Pulmonary artery endothelial cell (primary cell): ENCODE measurements around the gene ACOT13. TPM values are rescaled to one million over a fixed set of nuclear protein-coding genes. Genes with fewer than 3 reads are reported as not detected.
"Not testable (repeated sequence)": the region's sequence is repeated elsewhere in the genome, so short reads cannot be mapped to it uniquely, and the experiment has no call there.

Experiments used
- DNase-seq: peaks from one replicate; pipeline ENCODE4 v3.0.0-alpha.2; 2011; ENCODE audit warnings: low read depth, low spot score
- total RNA-seq: library from RNA; depleted of rRNA; stranded (reverse); fragments of >200 nt; gene quantifications from 2 replicates; pipeline ENCODE4 v1.2.3, GENCODE V29; 2014

ACOT13 gene
- total RNA-seq, 1 donor from 2014 or later, result 7.9 TPM

DNA sequence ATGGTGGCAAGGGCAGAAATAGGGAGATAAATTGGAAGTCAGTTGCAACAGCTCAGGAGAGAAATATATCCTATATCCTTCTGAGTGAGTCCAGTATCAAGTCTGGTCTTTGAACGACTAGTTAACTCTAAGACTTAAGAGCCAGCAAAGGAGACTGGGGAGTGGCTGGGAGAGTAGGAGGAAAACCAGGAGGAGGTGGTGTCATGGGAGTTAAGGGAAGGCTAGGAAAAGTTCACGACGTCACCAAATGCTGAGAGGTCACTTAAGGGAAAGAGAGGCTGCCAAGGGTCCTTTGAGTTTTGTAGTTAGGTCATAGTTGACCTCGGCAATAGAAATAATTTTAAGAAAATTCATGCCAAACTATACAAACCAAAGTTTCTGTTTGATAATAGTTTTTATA lies 25.1 kb downstream of the ACOT13 start:
- DNase-seq, result no peak

DNA sequence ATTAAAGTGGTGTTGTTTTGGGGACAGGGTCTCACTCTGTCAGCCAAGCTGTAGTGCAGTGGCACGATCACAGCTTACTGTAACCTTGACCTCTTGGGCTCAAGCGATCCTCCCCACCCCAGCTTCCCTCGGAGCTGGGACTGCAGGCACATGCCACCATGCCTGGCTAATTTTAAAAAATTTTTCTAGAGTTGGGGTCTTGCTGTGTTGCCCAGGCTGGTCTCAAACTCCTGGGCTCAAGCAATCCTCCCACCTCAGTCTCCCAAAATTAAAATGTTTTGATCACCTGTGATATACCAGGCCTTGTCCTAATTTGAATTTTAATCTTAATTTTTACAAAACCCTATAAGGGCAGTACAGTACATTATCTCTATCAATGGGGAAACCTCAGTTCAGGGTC lies 25.5 kb downstream of the ACOT13 start:
- DNase-seq, result no peak

DNA sequence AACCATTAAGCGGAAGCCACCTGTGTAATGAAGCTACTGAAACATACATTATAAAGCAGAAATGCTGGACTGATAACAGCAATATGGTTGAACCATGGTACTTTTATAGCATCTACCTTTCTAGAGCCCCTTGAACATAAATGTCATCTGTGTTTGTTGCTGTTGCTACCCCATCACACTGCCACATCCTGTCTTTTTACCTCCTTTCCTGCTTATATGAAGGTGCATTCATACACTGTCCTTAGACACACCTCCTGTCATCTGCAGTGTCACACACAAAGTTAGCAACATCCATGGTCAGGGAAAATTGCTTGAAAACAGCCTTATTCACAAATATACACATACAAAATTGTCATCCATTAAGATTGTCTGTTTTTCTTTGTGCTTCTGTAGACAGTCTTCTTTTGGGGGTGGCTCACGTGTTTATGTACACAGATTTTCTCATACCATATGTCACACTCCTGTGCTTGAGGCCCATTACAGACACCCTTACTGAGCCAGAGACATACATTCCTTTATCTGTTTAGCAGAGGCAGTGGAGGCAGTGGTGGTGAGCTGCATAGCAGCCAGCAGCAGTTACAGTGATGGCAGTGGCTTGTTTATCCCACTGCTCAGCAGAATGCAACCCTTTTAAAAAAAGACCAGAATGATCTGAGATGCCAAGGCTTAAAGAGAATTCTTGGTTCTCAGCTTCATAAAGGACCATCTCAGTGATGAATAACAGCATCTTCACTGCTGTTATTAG lies 26.1 kb downstream of the ACOT13 start:
- DNase-seq, result no peak

- DNase-seq, result no peak
Measured at GRCh38 chr6:24694198-24694597, 27.3 kb downstream of the ACOT13 start.

- DNase-seq, result not testable (repeated sequence)
Measured at GRCh38 chr6:24695635-24696034, 28.8 kb downstream of the ACOT13 start.

DNA sequence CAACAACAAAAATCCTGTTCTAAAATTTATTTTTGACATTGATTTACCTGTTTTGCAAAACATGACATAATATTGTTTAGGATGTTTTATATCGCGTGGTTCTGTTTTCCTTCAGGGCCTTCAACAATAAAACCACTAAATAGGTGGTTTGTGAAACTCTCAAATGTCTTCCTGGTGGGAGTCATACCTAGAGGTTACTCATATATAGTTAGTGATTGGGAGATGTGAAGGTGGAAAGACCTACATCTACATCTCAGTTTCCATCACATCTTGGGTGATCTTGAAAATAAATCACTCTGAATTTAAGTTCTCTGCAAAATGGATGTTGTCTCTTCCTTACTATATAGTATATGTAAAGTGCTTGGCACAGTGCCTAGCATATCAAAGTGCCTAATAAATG lies 29.2 kb downstream of the ACOT13 start:
- no peak for DNase-seq

GRCh38 chr6:24699521-24700359 lies 32.9 kb downstream of the ACOT13 start:
- DNase-seq, result no peak

DNA sequence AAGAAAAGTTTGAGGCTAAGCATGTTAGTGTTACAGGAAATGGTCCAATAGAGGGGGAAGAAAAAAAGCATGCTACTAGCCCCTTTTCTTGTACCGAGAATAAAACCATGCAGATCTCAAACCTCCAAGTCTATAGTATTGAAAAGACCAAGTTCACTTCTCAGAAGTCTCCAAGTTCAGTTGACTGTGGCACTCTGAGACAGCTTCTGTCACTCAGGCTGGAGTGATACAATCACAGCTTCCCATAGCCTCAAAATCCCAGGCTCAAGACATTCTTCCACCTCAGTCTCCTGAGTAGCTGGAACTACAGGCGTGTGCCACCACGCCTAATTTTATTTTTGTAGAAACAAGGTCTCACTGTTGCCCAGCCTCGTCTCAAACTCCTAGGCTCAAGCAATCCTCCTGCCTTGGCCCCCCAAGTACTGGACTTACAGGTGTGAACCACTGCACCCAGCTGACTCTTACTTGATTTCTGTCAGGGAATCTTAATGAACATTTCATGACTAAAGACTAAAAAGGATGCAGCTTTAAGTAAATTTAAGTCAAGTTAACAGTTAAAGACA lies 35.9 kb downstream of the ACOT13 start:
- DNase-seq, result no peak

DNA sequence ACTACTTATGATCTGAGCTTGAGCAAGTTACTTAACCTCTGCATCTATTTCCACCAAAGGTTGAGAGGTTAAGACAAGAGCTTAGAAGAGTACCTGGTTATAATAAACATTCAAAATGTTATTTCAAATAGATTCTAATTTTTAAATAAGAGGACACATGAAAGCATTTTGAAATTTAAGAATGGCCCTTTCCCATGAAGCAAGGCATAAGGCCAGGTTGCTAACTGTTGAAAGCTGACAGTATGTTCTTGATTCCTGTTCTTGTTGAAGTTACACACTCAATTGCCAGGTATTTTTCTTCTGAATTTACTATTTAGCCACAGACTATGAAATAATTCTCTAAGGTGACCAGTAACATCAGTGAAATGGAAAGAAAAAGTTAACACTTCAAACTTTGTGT lies 37.6 kb downstream of the ACOT13 start:
- no peak for DNase-seq

- no peak for DNase-seq
Measured at GRCh38 chr6:24708612-24709011, 41.7 kb downstream of the ACOT13 start.

DNA sequence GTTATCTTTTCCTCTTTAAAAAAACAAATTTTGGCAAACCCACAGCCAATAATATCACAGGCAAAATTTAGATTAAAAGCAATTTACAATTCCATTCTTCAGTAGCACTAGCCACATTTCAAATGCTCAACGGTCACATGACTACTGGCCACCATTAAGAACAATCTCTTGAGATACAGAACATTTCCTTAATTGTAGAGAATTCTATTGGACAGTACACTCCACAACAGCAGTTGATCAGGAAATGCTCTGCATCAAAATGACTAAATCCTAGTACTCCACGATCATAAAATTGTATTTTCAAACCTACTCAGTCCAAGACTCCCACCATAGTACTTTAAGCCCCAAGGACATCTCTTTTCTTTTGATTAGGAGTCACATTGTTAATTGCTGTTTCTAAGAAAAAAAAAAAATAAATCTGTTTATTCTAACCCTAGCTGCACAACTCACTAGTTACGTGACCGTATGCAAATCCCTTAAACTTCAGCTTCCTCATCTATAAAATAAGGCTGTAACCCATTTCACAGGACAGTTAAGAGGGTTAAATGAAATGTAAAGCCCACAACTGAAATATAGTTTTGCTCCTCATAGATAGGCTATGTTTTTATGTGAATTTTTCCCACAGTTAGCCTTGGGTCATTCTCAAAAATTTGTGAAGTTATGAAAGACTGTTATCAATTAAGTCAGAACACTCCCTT lies 42.3 kb downstream of the ACOT13 start:
- no peak for DNase-seq

DNA sequence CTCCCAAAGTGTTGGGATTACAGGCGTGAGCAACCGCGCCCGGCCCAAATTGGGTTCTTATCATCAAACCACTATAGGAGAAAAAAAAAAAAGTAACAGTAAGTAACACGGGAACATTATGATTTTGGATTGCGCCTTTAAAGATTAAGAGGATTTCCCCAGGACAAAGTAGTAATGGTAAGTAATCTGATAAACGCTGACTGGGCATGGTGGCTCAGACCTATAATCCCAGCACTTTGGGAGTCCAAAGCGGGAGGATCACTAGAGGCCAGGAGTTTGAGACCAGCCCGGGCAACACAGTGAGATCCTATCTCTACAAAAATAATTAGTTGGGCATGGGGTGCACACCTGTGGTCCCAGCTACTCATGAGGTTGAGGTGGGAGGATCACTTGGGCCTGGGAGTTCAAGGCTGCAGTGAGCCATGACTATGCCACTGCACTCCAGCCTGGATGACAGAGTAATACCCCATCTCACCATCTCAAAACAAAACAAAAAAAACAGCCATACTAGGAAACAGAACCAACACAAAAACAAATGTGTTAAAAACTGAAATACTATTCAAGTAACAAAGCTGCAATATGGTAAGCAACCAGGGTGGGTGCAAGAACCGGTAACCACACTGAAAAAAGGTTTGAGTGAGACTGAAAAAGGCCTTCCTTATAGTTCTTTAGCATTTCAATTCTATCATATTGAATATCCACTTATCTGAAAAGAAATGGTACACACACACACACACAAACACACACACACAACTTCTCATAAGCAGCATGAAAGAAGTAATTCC lies 43.8 kb downstream of the ACOT13 start:
- no peak for DNase-seq

- DNase-seq, result not testable (repeated sequence)
Measured at GRCh38 chr6:24716602-24717148, 49.8 kb downstream of the ACOT13 start.

DNA sequence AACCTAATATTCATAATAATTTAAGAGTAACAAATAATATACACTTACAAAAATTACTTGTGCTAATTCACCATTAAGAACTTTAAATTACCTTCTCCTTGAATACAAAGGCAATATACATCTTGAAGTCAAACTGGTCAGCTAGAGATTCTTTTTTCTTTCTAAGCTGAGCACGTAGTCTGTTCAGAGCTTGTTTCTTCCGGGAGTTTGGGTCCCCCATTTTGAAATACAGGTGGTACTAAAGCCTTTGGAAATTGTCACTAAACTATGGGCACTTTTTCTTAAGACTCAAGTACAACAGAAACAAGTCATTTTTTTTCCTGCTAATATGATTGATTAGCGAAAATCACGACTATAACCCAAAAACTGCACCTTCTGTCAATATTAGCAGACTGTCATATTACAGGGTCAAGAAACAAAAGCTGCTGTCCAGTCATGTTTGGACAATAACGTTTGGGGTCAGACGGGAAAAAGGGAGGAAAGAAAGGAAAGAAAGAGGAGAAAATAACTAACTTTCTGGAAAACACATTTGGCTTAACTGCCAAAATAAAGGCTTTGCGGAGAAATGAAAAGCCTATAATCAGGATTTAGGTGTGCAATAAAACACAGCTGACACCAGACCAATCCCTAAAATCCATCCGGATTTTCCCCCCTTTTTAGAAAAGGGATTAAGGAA lies 51.7 kb downstream of the ACOT13 start:
- no peak for DNase-seq

DNA sequence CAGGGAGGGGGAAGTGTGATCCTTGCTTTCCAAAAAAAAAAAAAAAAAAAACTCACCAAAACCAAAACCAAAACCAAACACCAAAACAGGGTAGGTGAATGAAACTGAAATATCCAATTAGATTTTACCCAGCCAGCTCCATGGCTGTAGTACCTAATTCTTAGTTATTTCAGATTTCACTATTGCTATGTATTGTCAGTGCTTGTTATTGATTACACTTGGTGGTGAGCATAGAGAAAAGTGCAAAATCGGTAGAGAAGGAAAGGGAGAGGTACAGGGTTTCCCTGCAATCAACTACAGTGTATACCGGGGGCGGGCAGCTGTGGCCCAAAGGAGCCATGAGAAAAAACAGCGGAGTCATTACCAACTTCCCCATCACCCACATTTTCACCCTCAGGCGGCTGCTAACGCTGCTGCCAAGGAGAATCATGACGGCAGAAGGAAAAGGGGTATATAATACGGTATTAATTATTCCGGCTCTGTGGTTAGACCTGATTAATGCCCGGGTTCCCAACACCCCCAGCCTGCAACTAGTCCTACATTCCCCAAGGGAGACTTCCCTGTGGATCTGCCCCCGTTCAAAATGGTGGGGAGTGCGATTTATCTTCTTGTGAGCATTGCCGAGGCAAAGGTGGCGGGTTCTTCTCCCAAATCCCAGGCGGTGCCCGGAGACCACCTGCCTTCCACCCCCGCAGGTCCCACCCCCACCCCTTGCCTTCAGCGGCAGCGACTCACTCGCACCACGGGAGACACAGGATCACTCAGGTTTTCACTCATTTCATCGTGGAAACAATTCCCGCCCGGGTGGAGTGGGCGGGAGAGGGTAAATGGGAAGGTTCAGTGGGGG lies 52.5 kb downstream of the ACOT13 start, which contains the start of gene C6orf62:
Gene C6orf62, minus strand, starts transcription at position 30 of the 847 bp plus-strand sequence. CDS start 486 bp downstream, outside the sequence.
- DNase-seq, result no peak

GRCh38 chr6:24720131-24720603 lies 53.3 kb downstream of the ACOT13 start:
- DNase-seq, result no peak

- DNase-seq, result peak; percentile 99
Measured at GRCh38 chr6:24720604-24721460, 54.0 kb downstream of the ACOT13 start.
